HepG2 (cell line): ENCODE data around the gene ZBP1. TPM values are rescaled to one million over a fixed set of nuclear protein-coding genes. Genes with fewer than 3 reads are reported as not detected.

ENCODE experiments used
- ATAC-seq: fragments of 200-7000 bp; cut with Tn5 transposase; 3 replicates; pipeline ENCODE4 v1.9.1; 2020; ENCODE audit warnings: mild to moderate bottlenecking, moderate library complexity
- BruUV-seq: library from RNA; stranded (reverse); fragments of 400-500 nt; replicated peaks from 2 replicates; lab custom pipeline; 2021; lab: Mats Ljungman, UMichigan
- CTCF ChIA-PET: fragments of 300-600 bp; formaldehyde crosslinking; extraction: SDS; loops from one replicate; lab custom pipeline; 2021; ENCODE audit warnings: low total read pairs, inconsistent platforms, low intra/inter-chr PET ratio; lab: Yijun Ruan, JAX
- POLR2A ChIA-PET: fragments of 350-600 bp; sonication (Branson Sonifier 250); formaldehyde crosslinking; loops from one replicate; lab custom pipeline; 2020; ENCODE audit warnings: antibody characterized with exemption, inconsistent platforms; lab: Yijun Ruan, JAX
- DNase-seq: peaks from one replicate; pipeline ENCODE4 v3.0.0-alpha.2; 2015; ENCODE audit warnings: low spot score
- FAIRE-seq: peaks from 3 replicates; lab custom pipeline; 2011; peaks lifted over from hg19 to GRCh38; lab: Jason Lieb, UNC
- H2AFZ ChIP-seq: one replicate; pipeline ENCODE4 v1.6.1; 2011; ENCODE audit warnings: low read length, inconsistent platforms
- H3K27ac ChIP-seq: fragments of 300-600 bp; 3 replicates; pipeline ENCODE4 v1.8.0; 2011; ENCODE audit warnings: mixed run types, mild to moderate bottlenecking, mixed read lengths, low read length, inconsistent platforms; ENCODE audit not compliant: insufficient read depth; ENCODE audit errors: extremely low read length
- H3K27me3 ChIP-seq, 2 experiments: fragments of 200-600 bp in 1 of 2; 2 replicates in 1 of 2; 3 replicates in 1 of 2; pipeline versions ENCODE4 v1.6.0 to v1.8.0; 2011; ENCODE audit warnings: low read length in 2 of 2, mild to moderate bottlenecking in 2 of 2, moderate library complexity in 2 of 2, inconsistent platforms in 1 of 2; ENCODE audit not compliant: insufficient read depth in 2 of 2, control insufficient read depth in 1 of 2
- H3K36me3 ChIP-seq, 2 experiments: fragments of 200-600 bp in 1 of 2; replicated peaks in 1 of 2; 2 replicates in 1 of 2; 3 replicates in 1 of 2; pipeline versions ENCODE4 v1.5.1 to v1.8.0; 2011; ENCODE audit warnings: low read length in 2 of 2, inconsistent platforms in 1 of 2; ENCODE audit not compliant: insufficient read depth in 2 of 2, control insufficient read depth in 1 of 2
- H3K4me1 ChIP-seq: 2 replicates; pipeline ENCODE4 v1.5.1; 2012; ENCODE audit warnings: low read length, inconsistent platforms; ENCODE audit not compliant: insufficient read depth
- H3K4me2 ChIP-seq: 2 replicates; pipeline ENCODE4 v1.6.0; 2011; ENCODE audit warnings: low read depth, low read length, inconsistent platforms
- H3K4me3 ChIP-seq, 3 experiments: fragments of 200-600 bp in 1 of 3; sonication (generic), shearing (Covaris generic) in 1 of 3; replicated peaks in 1 of 3; 2 replicates each; pipeline ENCODE4 v1.5.1; 2011 to 2016; ENCODE audit warnings: low read length in 3 of 3, inconsistent platforms in 2 of 3, low read depth in 2 of 3, mild to moderate bottlenecking in 2 of 3, control low read depth in 1 of 3, mixed read lengths in 1 of 3; ENCODE audit not compliant: insufficient read depth in 1 of 3
- H3K79me2 ChIP-seq: one replicate; pipeline ENCODE4 v1.6.1; 2011; ENCODE audit warnings: low read length, inconsistent platforms; ENCODE audit not compliant: insufficient read depth
- H3K9ac ChIP-seq: 2 replicates; pipeline ENCODE4 v1.6.0; 2011; ENCODE audit warnings: mild to moderate bottlenecking, low read depth, low read length, inconsistent platforms; ENCODE audit not compliant: insufficient read depth
- H3K9me3 ChIP-seq: 2 replicates; pipeline ENCODE4 v1.5.1; 2012; ENCODE audit warnings: mild to moderate bottlenecking, low read length
- H4K20me1 ChIP-seq: 2 replicates; pipeline ENCODE4 v1.6.0; 2011; ENCODE audit warnings: inconsistent platforms, mild to moderate bottlenecking, low read length, moderate library complexity; ENCODE audit not compliant: insufficient read depth
- ATF6 ChIP-seq: sonication (generic); formaldehyde crosslinking; conservative IDR thresholded peaks from 2 replicates; pipeline ENCODE4 v1.4.0; 2020; ENCODE audit warnings: missing genetic modification reagents
- GTF3A ChIP-seq: sonication (generic); formaldehyde crosslinking; conservative IDR thresholded peaks from 2 replicates; pipeline ENCODE4 v1.4.0; 2020; ENCODE audit warnings: mild to moderate bottlenecking, missing genetic modification reagents
- KDM2A ChIP-seq: sonication (generic); formaldehyde crosslinking; IDR thresholded peaks from 2 replicates; pipeline ENCODE4 v1.4.0; 2020; ENCODE audit warnings: low read depth, missing genetic modification reagents, borderline replicate concordance
- MAFF ChIP-seq: IDR thresholded peaks from 2 replicates; pipeline ENCODE4 v1.6.1; 2011; ENCODE audit warnings: low read depth, low read length, improper control_type of control experiment
- MLLT10 ChIP-seq: sonication (generic); formaldehyde crosslinking; IDR thresholded peaks from 2 replicates; pipeline ENCODE4 v1.4.0; 2020; ENCODE audit warnings: missing genetic modification reagents
- SOX13 ChIP-seq, 3 experiments: fragments of 450-650 bp in 1 of 3; sonication (generic) in 1 of 3; formaldehyde crosslinking in 1 of 3; IDR thresholded peaks in 2 of 3; conservative IDR thresholded peaks in 1 of 3; 2 replicates each; pipeline versions ENCODE4 v1.5.0 to v1.6.1; 2016 to 2020; ENCODE audit warnings: antibody characterized with exemption in 1 of 3, mild to moderate bottlenecking in 1 of 3, missing compliant biosample characterization in 1 of 3, missing genetic modification reagents in 1 of 3, moderate library complexity in 1 of 3
- SRSF4 ChIP-seq: fragments of 200-400 bp; formaldehyde crosslinking; IDR thresholded peaks from one replicate; pipeline ENCODE4 v1.6.1; 2018; ENCODE audit warnings: mild to moderate bottlenecking, low read depth, low read length, moderate library complexity; ENCODE audit not compliant: poor library complexity, severe bottlenecking
- SYNCRIP ChIP-seq: fragments of 200-400 bp; formaldehyde crosslinking; IDR thresholded peaks from 2 replicates; pipeline ENCODE4 v1.6.1; 2018; ENCODE audit warnings: mild to moderate bottlenecking, low read depth, low read length; ENCODE audit not compliant: insufficient read depth
- TAF15 ChIP-seq: fragments of 200-400 bp; formaldehyde crosslinking; IDR thresholded peaks from one replicate; pipeline ENCODE4 v1.6.1; 2018; ENCODE audit warnings: mild to moderate bottlenecking, low read depth, low read length; ENCODE audit not compliant: poor library complexity, severe bottlenecking
- TRIM24 ChIP-seq: sonication (generic); formaldehyde crosslinking; IDR thresholded peaks from 2 replicates; pipeline ENCODE4 v1.8.0; 2022; ENCODE audit warnings: mild to moderate bottlenecking, missing genetic modification reagents
- ZFYVE20 ChIP-seq: sonication (generic); formaldehyde crosslinking; IDR thresholded peaks from 2 replicates; pipeline ENCODE4 v1.8.0; 2023; ENCODE audit warnings: low read depth, mild to moderate bottlenecking, moderate library complexity, missing genetic modification reagents, borderline replicate concordance
- ZNF512 ChIP-seq: sonication (generic); formaldehyde crosslinking; IDR thresholded peaks from 2 replicates; pipeline ENCODE4 v1.4.0; 2020; ENCODE audit warnings: mild to moderate bottlenecking, missing genetic modification reagents
- ZNF563 ChIP-seq: sonication (generic); formaldehyde crosslinking; IDR thresholded peaks from 2 replicates; pipeline ENCODE4 v1.8.0; 2022; ENCODE audit warnings: mild to moderate bottlenecking, moderate library complexity, missing genetic modification reagents
- ZNF761 ChIP-seq: sonication (generic); formaldehyde crosslinking; conservative IDR thresholded peaks from 2 replicates; pipeline ENCODE4 v1.4.0; 2020; ENCODE audit warnings: mild to moderate bottlenecking, missing genetic modification reagents
- WGBS: methylation state at CpG from one replicate; pipeline ENCODE4 v1.1.6; 2017; ENCODE audit warnings: low lambda C conversion rate; 5-methylcytosine and 5-hydroxymethylcytosine counted together
- in situ Hi-C: cut with HindIII; loops from 2 replicates; pipeline ENCODE4 v1.10.0; 2017; ENCODE audit warnings: low pct_unique_long_range_greater_than_20kb; ENCODE audit not compliant: extremely low pct_ligation_motif_present
- intact Hi-C: fragments of 100-400 bp; cut with micrococcal nuclease; formaldehyde crosslinking; loops from one replicate; pipeline ENCODE4 v1.10.0; 2022; ENCODE audit not compliant: unreplicated experiment
- polyA plus RNA-seq, 8 experiments: library from polyadenylated mRNA; depleted of rRNA in 3 of 8; stranded (reverse) in 7 of 8; unstranded in 1 of 8; fragments of >200 nt; fragmentation: Illumina TruSeq in 4 of 8; extraction: Trizol in 4 of 8; gene quantifications; 2 replicates each; pipeline versions ENCODE4 v1.2.1 to v1.2.3, GENCODE V29; 2011 to 2016; ENCODE audit warnings: low read depth in 4 of 8, missing spikeins in 1 of 8, mixed read lengths in 1 of 8; ENCODE audit not compliant: insufficient read depth in 1 of 8
- total RNA-seq, 5 experiments: library from RNA; depleted of rRNA; stranded (reverse); fragments of >200 nt; fragmentation: Illumina TruSeq; extraction: Trizol; gene quantifications; 2 replicates each; pipeline ENCODE4 v1.2.3, GENCODE V29; 2016; ENCODE audit warnings: low read depth in 1 of 5
- TF ChIP-seq, protein P1 (sequence below), 2 experiments: IDR thresholded peaks; 2 replicates each; pipeline ENCODE4 v1.6.1; 2011 to 2012; ENCODE audit warnings: low read length in 2 of 2, borderline replicate concordance in 1 of 2, low read depth in 1 of 2, mild to moderate bottlenecking in 1 of 2, moderate library complexity in 1 of 2

Gene ZBP1
- total and polyA plus RNA-seq, 2 of the 13 experiments (the other 11 are each of a cell fraction or from before 2014, with no cell fraction given): not detected

GRCh38 chr20:57650266-57650665 lies 30.0 kb upstream of the ZBP1 start:
- no peak overlapping the region for H3K9ac ChIP-seq
- H3K4me1 ChIP-seq: no peaks in the 10 kb centered on the region
- no peaks in the 10 kb centered on the region for H3K36me3 ChIP-seq
- no peak overlapping the region for H3K4me2 ChIP-seq
- peaks cover 23 to 84% of the 10 kb centered on the region in 2 experiments for H3K27me3 ChIP-seq
- ATAC-seq (no peak), FAIRE-seq (no peak), DNase-seq (no peak)
- BruUV-seq: no TSS peak
- intact Hi-C loops: no loop called here
- no peak overlapping the region for H3K27ac ChIP-seq
- 10% methylated on average over 9 of the region's 9 CpGs for WGBS
- ChIA-PET CTCF (no interaction called here), POLR2A (no interaction called here)
- TF ChIP-seq KDM2A (CRISPR knock-in tag): no peak
- no peak for TF ChIP-seq MAFF
- TF ChIP-seq GTF3A: no peak
- TF ChIP-seq SOX13 (IDR thresholded peaks at IDR 0.05): no peak
- no peak for TF ChIP-seq SOX13 (CRISPR knock-in tag; conservative IDR thresholded peaks at IDR 0.05 in 1 of 2, IDR thresholded peaks at IDR 0.05 in 1 of 2)
- no peak for TF ChIP-seq SYNCRIP
- no peak for TF ChIP-seq ZNF512 (CRISPR knock-in tag)
- no peak for TF ChIP-seq TAF15
- TF ChIP-seq ZNF761 (CRISPR knock-in tag): no peak
- no peak for TF ChIP-seq ZNF563 (CRISPR knock-in tag)
- TF ChIP-seq TRIM24: no peak
- TF ChIP-seq ZFYVE20 (CRISPR knock-in tag): no peak
- TF ChIP-seq ATF6 (CRISPR knock-in tag): no peak
- TF ChIP-seq, protein P1, sequence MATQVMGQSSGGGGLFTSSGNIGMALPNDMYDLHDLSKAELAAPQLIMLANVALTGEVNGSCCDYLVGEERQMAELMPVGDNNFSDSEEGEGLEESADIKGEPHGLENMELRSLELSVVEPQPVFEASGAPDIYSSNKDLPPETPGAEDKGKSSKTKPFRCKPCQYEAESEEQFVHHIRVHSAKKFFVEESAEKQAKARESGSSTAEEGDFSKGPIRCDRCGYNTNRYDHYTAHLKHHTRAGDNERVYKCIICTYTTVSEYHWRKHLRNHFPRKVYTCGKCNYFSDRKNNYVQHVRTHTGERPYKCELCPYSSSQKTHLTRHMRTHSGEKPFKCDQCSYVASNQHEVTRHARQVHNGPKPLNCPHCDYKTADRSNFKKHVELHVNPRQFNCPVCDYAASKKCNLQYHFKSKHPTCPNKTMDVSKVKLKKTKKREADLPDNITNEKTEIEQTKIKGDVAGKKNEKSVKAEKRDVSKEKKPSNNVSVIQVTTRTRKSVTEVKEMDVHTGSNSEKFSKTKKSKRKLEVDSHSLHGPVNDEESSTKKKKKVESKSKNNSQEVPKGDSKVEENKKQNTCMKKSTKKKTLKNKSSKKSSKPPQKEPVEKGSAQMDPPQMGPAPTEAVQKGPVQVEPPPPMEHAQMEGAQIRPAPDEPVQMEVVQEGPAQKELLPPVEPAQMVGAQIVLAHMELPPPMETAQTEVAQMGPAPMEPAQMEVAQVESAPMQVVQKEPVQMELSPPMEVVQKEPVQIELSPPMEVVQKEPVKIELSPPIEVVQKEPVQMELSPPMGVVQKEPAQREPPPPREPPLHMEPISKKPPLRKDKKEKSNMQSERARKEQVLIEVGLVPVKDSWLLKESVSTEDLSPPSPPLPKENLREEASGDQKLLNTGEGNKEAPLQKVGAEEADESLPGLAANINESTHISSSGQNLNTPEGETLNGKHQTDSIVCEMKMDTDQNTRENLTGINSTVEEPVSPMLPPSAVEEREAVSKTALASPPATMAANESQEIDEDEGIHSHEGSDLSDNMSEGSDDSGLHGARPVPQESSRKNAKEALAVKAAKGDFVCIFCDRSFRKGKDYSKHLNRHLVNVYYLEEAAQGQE (IDR thresholded peaks at IDR 0.05; ENCODE audit: borderline replicate concordance in 1 of 2, low read depth in 1 of 2, low read length in 2 of 2): no peak
- no peak for TF ChIP-seq SRSF4
- TF ChIP-seq MLLT10 (CRISPR knock-in tag): no peak
- in situ Hi-C loops: loop anchor here (5.0 kb wide), 1 partner anchor 527 kb away; no protein-coding TSS in a partner anchor
- no peaks in the 10 kb centered on the region for H3K79me2 ChIP-seq
- no peak overlapping the region for H2AFZ ChIP-seq
- H4K20me1 ChIP-seq: peaks cover 3% of the 10 kb centered on the region; the same call in 1 of the 2 replicates
- no peak overlapping the region for H3K4me3 ChIP-seq
- H3K9me3 ChIP-seq: no peaks in the 10 kb centered on the region
